HG03520 (cell line): ENCODE data around the gene ANKRD27.
"Not testable (repeated sequence)": the region's sequence is repeated elsewhere in the genome, so short reads cannot be mapped to it uniquely, and the experiment has no call there.

Experiments
- ATAC-seq: cut with Tn5 transposase; IDR thresholded peaks from one replicate; pipeline ENCODE4 v1.9.1; 2021; ENCODE audit warnings: mild to moderate bottlenecking, moderate library complexity; ENCODE audit not compliant: unreplicated experiment

The ANKRD27 gene

DNA sequence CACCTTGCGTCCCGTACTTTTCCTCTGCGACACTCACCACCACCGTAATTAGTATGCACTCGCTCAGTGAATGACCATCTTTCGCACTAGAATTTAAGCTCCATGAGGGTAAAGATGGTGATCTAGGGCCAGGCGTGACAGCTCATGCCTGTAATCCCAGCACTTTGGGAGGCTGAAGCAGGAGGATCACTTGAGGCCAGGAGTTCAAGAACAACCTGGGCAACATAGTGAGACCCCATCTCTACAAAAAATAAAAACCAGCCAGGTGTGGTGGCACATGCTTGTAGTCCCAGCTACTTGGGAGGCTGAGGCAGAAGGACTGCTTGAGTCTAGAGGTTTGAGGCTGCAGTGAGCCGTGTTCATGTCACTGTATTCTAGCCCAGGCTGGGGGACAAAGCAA, 18.6 kb downstream of the ANKRD27 start:
- ATAC-seq = not testable (repeated sequence)

DNA sequence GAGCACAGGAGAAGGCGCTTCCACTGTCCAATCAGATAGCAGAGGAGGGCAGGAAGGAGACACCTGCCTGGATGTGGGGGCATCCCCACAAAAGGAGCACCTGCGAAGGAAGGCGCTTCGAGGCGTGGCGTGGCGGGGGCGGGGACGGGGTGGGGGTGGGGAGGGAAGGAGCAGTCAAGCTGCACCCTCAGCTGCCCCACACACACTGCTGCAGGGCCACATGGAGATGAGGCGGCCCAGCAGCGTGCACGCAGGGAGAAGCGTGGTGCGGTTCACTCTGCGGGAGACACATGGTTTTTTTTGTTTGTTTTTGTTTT, 21.4 kb downstream of the ANKRD27 start:
- ATAC-seq = no peak

DNA sequence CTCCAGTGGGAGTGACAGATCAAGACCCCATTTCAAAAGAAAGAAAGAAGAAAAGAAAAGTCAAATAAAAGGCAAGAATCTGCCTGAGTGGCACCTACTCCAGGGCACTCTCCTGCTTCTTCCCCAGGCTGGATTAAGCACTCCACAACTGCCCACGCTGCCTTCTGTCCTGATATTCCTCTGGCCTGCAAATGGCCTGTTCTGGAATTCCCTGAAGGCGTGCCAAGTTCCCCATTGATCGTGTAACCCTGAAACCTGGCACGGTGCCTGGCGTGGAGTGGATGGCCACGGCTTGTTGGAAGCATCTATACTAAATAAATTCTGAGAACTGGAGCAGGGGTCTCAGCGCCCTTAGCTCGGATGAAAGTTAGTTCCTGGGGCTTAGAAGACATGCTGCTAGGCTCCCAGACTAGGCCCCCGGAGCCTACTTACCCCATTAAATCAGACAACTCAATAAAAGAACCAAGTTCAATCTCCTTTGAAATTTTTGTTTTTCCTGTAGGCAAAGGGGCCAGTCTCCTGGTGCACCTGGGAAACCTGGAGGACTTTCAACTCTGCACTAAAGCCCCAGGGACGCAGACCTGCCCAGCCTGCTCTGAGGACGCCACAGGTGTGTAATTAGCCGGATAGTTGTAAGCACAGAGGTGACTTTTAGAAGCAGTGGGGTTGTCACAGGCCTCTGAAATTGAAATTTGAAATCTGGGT, 21.9 kb downstream of the ANKRD27 start:
- ATAC-seq = no peak

DNA sequence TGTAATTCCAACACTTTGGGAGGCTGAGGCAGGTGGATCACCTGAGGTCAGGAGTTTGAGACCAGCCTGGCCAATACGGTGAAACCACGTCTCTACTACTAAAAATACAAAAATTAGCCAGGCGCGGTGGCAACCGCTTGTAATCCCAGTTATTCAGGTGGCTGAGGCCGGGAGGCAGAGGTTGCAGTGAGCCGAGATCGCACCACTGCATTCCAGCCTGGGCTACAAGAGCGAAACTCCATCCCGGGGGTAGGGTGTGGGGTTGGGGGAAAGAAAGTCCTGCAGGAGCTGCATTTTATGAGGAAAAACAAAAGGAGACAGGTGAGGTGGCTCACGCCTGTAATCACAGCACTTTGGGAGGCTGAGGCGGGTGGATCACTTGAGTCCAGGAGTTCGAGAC, 22.6 kb downstream of the ANKRD27 start:
- not testable (repeated sequence) for ATAC-seq

DNA sequence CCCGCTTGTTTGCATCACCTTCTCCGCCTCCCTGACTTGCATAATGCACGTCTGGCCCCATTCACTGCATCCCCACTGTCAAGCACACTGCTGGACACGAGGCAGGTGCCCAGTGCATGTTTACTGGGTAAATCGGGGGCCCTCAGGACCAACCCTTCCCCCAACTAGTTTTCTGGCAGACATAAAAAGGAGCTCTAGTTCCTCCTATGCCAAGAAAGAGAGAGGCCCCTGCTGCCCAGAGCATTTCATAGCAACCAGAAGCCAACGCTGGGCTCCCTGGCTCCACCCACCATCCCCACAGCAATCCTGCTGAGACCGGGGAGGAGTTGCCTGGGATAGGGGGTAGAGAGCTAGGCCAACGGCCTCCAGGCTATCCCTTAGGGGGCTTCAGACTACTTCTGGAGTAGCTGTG, 23.2 kb downstream of the ANKRD27 start:
- ATAC-seq = no peak

DNA sequence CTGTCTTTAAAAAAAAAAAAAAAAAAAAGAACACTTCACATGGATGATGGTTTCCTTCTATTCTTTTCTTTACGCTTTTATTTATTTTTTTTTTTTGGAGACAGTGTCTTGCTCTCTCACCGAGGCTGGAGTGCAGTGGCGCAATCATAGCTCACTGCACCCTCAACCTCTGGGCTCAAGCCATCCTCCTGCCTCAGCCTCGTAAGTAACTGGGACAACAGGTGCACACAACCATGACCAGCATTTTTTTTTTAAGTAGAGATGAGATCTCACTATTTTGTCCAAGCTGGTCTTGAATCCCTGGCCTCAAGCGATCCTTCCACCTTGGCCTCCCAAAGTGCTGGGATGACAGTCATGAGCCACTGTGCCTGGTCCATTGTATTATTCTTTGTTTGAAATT, 24.3 kb downstream of the ANKRD27 start:
- ATAC-seq = no peak

DNA sequence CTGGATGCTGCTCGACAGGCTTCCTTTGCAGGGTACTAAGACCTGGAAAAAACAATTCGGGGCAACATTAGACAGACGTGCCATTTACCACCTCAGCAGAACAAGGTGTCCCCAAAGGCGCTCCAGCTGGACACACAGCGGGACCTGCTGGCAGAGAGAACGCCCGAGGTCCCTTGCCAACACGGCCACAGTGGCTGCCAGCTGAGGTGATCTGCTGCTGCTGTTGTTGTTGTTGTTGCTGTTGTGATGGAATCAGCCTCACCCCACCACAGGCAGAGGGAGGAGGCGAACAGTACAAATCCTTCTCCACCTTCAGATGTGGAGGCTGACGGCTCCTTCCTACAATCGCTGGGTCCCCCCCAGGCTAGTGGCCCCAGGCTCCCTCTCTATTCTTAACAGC, 25.2 kb downstream of the ANKRD27 start:
- ATAC-seq = no peak

DNA sequence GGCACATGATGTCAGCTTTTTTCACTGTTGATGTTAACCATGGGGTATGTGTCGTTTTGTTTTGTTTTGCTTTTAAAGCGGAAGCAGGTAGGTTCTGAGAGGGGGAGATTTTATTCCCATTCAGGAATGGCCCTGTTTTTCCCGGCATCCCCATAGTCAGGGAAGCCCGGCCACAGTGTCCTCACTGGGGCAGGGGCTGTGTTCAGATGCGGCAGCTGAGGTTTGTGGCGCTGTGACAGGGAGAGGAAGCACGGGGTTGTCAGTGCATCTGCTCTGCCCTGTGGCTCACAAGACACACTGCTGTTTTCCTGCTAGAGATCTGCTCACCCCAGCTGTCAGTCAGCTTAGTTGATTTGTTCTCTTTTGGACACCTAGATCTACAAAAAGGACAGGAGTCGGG, 27.6 kb downstream of the ANKRD27 start:
- no peak for ATAC-seq

DNA sequence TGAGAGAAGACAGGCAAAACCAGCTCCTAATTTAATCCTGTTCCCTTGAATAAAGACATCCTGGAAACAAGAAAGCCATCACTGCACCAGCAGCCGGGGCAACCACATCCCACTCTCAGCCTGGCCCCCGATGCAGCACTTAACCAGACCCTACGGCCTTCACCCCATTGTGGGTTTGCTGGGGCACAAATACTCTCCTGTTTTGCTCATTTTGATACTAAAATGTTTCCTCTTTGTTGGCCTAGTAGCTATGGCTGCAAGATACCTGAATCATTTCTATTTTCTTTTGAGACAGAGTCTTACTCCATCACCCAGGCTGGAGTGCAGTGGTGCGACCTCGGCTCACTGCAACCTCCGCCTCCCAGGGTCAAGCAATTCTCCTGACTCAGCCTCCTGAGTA, 28.4 kb downstream of the ANKRD27 start:
- no peak for ATAC-seq

DNA sequence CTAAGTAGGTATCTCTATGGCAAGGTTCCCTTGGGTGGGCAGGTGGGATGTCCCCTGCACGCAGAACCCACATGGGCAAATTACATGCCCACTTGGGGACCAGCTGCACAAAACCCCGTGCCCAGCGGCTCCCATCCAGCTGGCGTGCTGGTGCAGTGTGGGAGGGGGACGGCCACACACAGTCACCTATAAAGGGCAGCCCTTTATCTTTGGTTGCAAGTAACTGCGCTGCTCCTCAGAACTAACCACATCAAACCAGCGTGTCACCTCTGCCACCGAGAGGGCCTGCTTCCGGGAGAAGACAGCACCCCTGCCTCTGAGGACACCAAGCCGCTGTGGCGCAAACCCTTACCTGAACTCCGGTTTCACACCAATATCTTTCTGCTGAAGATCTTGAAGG, 32.2 kb downstream of the ANKRD27 start:
- no peak for ATAC-seq

DNA sequence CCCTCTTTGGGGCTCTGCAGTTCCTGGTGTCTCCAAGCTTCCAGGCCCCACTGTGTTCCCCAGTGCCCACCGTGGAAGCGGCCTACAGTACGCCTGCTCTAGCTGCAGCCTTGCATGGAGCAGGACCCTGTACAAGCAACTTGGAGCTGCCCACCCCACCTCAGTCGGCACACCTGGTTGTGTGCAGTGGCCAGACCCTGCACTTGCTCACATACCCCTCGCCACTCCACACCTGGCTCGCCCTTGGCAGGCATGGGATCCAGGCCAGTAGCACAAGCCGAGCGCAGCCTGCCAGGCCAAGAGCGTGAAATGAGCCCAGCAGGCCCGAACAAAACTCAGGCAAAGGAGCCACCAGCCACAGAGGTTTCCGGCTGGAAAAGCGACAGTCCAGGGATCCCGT, 36.4 kb downstream of the ANKRD27 start:
- ATAC-seq = no peak

DNA sequence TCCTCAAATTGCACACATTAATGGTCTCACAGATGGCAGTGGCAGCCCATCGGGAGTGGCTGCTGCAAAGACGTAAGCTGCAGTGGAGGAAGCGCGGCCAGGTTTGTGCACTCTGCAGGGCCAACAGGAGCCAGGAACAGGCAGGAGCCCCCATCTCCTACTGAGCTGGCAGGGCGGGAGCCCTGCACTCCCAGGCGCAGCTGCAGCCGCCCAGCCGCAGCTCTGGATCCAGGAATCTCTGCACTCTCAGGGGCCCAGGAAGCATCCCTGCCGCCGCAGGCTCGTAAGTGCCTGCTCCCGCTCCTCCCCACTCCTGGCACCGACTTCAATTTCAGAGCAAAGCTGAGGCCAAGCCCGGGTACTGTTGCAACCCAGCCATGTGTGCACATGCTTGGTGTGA, 37.5 kb downstream of the ANKRD27 start:
- no peak for ATAC-seq

DNA sequence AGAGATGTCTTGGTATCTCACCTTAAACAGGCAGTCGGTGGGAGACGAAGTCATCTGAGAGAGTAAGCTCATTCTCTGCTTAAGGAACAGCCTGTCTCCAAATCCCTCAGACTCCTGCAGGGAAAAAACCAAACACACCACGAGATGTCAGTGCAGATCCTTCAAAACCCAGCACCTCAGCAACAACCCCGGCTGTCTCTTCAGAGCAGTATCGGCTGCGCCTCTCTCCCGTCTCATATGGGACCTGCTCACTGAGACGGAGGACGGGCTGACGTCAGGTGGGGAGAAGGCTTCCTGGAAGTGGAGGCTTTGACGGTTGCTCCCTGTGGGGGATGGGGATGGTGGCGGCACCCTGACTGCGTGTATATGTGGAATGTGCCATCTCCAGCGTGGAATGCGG, 43.6 kb downstream of the ANKRD27 start:
- ATAC-seq = no peak

DNA sequence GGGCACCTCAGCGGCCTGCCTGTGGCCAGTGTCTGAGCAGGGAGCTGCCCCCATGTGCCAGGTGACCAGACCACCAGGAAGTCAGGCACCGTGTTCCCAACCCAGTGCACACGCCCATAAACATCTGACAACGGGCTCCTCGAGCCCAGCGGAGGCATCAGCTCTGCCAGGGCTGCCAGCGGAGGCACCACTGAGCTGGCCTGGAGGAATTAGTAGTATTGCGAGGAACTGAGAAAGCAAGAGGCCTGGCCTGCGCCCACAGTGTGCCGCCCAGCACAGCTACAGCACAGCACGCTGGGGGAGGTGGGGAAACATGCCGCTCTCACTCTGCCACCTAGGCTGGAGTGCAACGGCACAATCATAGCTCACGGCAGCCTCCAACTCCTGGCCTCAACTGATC, 44.6 kb downstream of the ANKRD27 start:
- no peak for ATAC-seq

DNA sequence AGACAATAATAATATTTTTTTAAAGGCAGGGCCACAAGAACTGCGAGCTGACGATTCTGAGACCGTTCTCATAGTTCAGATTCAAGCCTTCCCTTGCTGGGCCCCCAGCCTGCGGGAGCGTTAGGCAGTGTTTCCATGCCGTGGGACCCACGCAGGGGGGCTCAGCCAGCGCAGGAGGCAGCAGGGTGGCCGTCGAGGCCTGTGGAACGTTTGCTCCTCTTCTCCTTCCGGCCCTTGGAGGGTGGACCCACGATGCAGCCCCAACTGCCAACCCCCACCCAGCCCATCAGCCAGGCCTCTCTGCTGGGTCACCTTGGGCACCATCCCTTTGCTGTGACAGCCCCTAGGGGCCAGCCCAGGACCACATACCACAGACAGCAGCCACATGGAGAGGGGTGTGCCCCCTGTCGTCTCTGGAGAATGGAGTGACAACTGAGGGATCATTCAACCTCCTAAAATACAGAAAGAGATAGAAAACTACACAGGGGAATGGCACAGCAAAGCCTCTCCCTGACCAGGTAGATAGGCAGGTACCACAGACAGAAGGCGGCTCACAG, 47.2 kb downstream of the ANKRD27 start:
- ATAC-seq = no peak

DNA sequence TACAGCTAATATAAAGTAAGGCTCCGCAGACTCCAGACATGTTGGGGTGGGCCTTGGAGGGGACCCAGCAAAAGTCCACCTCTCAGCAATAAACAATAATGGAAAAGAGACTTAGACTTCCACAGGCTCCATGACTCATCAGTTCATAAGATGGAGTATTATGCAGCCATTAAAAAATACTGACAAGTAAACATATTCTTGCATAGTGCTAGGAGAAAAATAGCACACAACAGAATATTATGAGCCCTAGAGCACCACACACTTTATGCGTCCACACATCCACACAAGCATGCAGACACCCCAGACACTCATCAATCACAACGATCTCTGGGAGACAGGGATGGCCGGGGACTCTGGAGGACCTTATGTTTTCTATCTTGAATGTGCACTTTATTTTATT, 48.0 kb downstream of the ANKRD27 start:
- ATAC-seq = no peak

DNA sequence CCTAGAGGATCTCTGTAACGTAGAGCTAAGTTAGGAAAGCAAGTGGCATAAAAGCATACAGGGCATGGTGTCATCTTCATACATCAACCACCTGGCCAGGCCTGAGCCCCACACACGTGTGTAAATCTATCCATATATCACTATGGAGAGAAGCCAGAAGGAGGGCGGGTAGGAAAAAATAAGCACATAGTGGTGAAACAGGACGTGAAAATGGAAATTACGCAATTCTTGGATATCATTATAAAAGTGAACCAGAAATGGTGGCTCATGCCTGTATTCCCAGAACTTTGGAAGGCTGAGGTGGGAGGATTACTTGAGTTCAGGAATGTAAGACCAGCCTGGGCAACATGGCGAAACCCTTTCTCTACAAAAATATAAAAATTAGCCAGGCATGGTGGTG, 50.6 kb downstream of the ANKRD27 start:
- ATAC-seq = no peak

DNA sequence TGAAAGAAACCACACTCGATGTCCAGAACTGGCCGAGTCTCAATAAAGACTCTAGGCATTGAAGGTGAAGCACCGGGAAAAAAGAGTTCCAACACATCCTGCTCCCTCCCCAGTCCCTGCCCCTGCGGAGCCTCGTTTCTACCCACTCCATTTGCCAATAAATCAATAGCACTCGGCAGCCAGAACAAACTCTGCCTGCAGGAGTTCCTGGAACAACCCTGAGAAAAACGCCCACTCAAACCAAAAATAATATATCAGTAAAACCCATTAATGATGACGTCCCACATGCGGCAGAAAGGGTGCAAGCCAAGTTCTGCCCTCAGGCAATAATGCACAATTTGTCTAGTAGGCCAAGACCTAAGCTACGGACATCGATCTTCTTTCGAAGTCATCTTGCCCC, 53.0 kb downstream of the ANKRD27 start:
- no peak for ATAC-seq

DNA sequence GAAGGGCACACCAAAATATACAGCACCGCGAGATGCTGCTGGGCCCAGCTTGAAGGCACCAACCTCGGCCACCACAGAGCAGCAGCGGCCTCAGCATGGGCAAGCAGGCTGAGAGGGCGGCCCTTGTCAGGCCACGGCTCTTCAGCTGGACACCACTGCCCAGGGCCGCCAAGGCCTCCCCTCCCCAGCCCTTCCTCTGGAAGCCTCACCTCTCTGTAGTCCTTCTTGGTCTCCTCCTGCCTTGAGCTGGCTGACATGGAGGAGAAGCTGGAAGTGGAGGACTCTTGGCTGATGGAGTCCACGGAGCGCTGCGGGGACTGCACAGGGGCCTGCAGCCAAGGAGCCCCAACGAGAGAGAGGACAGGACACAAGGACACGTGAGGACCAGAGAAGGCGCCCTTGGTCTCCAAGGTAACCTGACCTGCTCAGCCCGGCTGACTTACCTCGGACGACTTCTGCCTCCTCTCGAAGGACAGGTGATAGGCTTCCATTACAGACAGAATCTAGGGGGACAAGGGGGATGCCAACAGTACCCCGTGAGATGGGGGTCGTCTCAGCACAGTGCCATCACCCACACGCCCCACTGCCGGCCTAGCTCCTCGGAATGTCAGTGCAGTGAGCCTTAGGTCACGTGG, 55.8 kb downstream of the ANKRD27 start:
- ATAC-seq = no peak

DNA sequence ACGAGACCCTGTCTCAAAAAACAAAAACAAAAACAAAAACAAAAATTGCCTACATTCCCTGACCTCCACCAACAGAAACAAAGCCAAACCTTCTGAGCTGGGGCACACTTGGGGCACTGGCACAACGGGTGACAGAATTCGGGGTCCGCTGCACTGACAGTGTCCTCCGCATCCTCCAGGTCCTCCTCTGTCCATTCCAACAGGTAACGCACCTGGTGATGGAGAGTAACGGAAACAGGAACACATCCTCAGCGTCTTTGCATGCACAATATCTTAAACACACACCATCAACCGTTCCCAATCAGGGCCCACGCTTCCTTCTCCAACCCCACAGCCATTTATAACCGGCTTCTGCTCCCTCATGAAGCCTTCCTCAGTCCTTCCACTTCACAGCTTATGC, 59.4 kb downstream of the ANKRD27 start:
- ATAC-seq = no peak

DNA sequence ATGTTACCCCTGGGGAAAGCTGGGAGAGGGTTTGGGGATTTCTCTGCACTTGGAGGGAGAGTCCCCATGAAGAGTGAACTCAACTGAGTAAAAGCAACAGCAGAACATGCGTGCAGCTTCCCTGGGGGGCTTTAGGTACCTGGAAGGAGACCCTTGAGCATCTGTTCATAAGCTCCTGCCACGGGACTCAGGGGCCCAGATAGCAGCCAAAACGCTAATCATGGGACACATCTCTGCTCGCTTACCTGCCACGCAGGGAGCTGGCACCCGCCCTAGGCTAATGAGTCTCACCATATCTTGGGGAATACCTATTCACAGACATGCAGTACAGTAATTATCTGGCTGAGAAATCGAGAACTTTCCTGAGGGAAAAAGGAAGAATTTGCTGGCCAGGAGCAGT, 60.1 kb downstream of the ANKRD27 start:
- no peak for ATAC-seq

DNA sequence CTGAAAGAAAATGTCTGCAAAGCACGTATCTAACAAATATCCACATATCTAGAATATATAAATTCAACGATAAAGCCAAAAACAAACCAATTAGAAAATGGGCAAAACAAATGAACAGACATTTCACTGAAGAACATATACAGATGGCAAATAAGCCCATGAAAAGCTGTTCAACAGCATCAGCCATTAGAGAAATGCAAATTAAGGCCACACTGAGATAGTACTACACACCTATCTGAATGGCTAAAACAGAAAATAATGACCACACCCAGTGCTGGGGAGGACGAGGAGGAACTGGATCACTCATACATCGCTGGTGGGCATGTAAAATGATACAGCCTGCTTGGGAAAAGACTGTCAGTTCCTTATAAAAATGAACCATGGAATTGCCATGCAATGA, 62.0 kb downstream of the ANKRD27 start:
- no peak for ATAC-seq

DNA sequence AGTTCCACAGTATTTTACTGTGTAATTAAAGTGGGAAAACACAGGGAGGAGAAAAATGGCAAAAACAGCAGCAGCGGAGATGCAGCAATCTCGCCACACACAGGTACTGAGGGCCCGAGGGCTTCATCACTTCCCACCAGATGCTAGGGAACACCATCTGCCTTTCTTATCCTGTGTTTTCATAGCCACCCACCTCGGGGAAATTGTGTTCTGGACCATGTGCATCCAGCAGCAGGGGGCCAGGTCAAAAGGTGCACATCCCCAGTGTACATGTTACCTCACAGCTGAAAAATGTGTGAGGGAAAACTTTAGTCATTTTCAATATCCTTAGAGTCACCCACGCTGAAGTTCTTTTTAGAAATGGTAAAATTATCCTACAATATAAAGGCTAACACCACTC, 63.8 kb downstream of the ANKRD27 start:
- ATAC-seq = no peak
